ENCODE results near the gene PPTC7. TPM values are rescaled to one million over a fixed set of nuclear protein-coding genes. Genes with fewer than 3 reads are reported as not detected.

Gene PPTC7
- total and polyA plus RNA-seq, 2 of the 8 experiments (the other 6 are each of a cell fraction or from before 2014, with no cell fraction given): 8.1 to 15.9 TPM

DNA sequence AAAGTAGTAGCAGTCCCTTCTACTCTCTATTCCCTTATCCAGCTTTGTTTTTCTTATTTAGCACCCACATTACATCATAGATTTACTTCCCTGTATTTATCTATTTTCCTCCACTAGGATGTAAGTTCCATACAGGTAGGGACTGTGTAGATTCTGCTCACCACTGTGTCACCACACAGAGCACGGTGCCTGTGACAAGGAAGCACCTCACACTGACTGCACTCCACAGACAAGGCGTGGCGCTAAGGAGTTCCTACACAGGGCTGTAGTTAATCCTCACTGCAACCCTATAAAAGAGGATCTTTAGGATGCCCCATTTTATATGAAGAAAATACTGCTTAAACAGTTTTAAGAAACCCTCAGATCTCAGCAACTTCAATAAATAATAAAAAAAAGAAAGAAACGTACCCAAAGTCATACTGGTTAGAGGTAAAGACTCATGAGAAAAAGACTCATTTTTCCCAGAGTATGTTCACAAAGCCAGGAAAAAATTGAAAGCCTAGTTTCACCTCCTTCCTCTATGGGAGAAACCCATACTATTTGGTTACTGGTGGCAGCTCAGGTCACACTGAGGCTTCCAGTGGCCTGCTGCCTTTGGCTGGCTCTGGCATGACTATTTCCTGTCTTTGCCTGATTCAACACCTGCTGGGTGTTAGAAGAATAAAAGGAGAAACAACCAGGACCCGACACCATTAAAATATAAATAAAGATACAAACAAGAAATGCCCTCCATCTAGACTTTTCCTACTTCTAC is 44.1 kb downstream of the PPTC7 start:
- no peak overlapping the region for H2BK20ac ChIP-seq (ENCODE audit: low read length)
- no peaks in the 10 kb centered on the region for H3K23me2 ChIP-seq (ENCODE audit: low read depth, low read length)
- peaks cover 5 to 38% (median 20%) of the 10 kb centered on the region in 4 experiments for H3K36me3 ChIP-seq (ENCODE audit: control insufficient read depth in 2 of 4, insufficient read depth in 4 of 4, low read length in 3 of 4)
- H3K27ac ChIP-seq (ENCODE audit: low read depth, low read length): no peak overlapping the region
- peaks cover 2 to 3% of the 10 kb centered on the region in 2 experiments for H4K20me1 ChIP-seq (replicated peaks in 1 of 2; ENCODE audit: control insufficient read depth in 1 of 2, insufficient read depth in 2 of 2, low read length in 2 of 2)
- FAIRE-seq (no peak), DNase-seq (ENCODE audit: low read depth in 1 of 2, low spot score in 2 of 2) (no peak)
- H3K56ac ChIP-seq (replicated peaks; ENCODE audit: insufficient read length, low read depth, low read length): no peak overlapping the region
- H3K27me3 ChIP-seq (replicated peaks in 1 of 4; ENCODE audit: control insufficient read depth in 3 of 4, extremely low read depth in 1 of 4, insufficient read depth in 3 of 4, low read length in 3 of 4): no peaks in the 10 kb centered on the region
- H3K79me2 ChIP-seq (ENCODE audit: control insufficient read depth in 1 of 2, insufficient read depth in 2 of 2, low read length in 2 of 2): no peaks in the 10 kb centered on the region
- H3K79me1 ChIP-seq (ENCODE audit: low read depth, low read length): no peaks in the 10 kb centered on the region
- H4K5ac ChIP-seq (ENCODE audit: insufficient read length, low read depth, low read length): no peak overlapping the region
- no peak overlapping the region for H3K4me2 ChIP-seq (ENCODE audit: insufficient read depth in 1 of 2, low read depth in 2 of 2, low read length in 2 of 2)
- 94% methylated on average over 5 of the region's 5 CpGs; no CpG with 5 or more reads in 1 of the 2 experiments for WGBS, 2 experiments (ENCODE audit: extremely low coverage in 1 of 2, insufficient coverage in 1 of 2, insufficient read length in 1 of 2, insufficient replicate concordance in 2 of 2, low coverage in 1 of 2, low lambda C conversion rate in 2 of 2, missing lambda C conversion rate in 1 of 2)
- H2BK120ac ChIP-seq (replicated peaks; ENCODE audit: low read depth, low read length): no peak overlapping the region
- no peak overlapping the region for H2BK5ac ChIP-seq (ENCODE audit: low read depth, low read length)
- no peak overlapping the region for H3K23ac ChIP-seq (ENCODE audit: insufficient read length)
- no peak overlapping the region for H3K4me3 ChIP-seq (ENCODE audit: extremely low read depth in 1 of 4, insufficient read depth in 2 of 4, low read depth in 3 of 4, low read length in 4 of 4)
- no peak overlapping the region for H3K18ac ChIP-seq (ENCODE audit: extremely low read depth, low read length)
- H3K9ac ChIP-seq (replicated peaks in 1 of 4; ENCODE audit: extremely low read depth in 1 of 4, low read depth in 3 of 4, low read length in 3 of 4): no peak overlapping the region
- no peak overlapping the region for H2AFZ ChIP-seq (ENCODE audit: low read length)
- no peak overlapping the region for H4K8ac ChIP-seq (ENCODE audit: extremely low read depth, insufficient read depth, low read length)
- POLR2A ChIA-PET (ENCODE audit: partially characterized antibody): interaction anchor here (0.6 to 0.7 kb wide), 2 partner anchors 15 to 157 kb away, joined by 3 read pairs; no protein-coding TSS in a partner anchor
- no peaks in the 10 kb centered on the region for H3K4me1 ChIP-seq (replicated peaks in 1 of 4; ENCODE audit: control insufficient read depth in 3 of 4, insufficient read depth in 4 of 4, low read length in 3 of 4)
- H2BK15ac ChIP-seq (ENCODE audit: low read length): no peak overlapping the region
- no peak overlapping the region for H2BK12ac ChIP-seq (ENCODE audit: low read depth, low read length)
- H3K9me3 ChIP-seq (ENCODE audit: insufficient read depth in 2 of 2, low read depth in 1 of 2, low read length in 1 of 2): no peaks in the 10 kb centered on the region
- H2AK5ac ChIP-seq (ENCODE audit: low read depth, low read length): no peak overlapping the region
- peak overlapping the region; percentile 61 for H3K4ac ChIP-seq (replicated peaks; ENCODE audit: insufficient read length, low read depth, low read length)
- CTCF ChIA-PET (ENCODE audit: partially characterized antibody): interaction anchor here (0.8 to 4.6 kb wide), 7 partner anchors 13 to 63 kb away, joined by 4 to 23 read pairs (median 5); no protein-coding TSS in a partner anchor
- H4K91ac ChIP-seq (replicated peaks; ENCODE audit: insufficient read length, low read length): no peak overlapping the region
- no peak overlapping the region for H3K14ac ChIP-seq (ENCODE audit: insufficient read length)
- no peak for TF ChIP-seq SAP30 (IDR thresholded peaks at IDR 0.05; ENCODE audit: insufficient read depth, insufficient replicate concordance, low read length)
- TF ChIP-seq GABPA (IDR thresholded peaks at IDR 0.05; ENCODE audit: borderline replicate concordance, insufficient read depth, low read length): no peak
- no peak for TF ChIP-seq CHD1 (IDR thresholded peaks at IDR 0.05; ENCODE audit: low read depth, low read length)
- TF ChIP-seq PHF8 (conservative IDR thresholded peaks at IDR 0.05; ENCODE audit: low read depth, low read length): no peak
- no peak for TF ChIP-seq CBX8 (IDR thresholded peaks at IDR 0.05; ENCODE audit: borderline replicate concordance, low read depth, low read length)
- TF ChIP-seq, protein P1, sequence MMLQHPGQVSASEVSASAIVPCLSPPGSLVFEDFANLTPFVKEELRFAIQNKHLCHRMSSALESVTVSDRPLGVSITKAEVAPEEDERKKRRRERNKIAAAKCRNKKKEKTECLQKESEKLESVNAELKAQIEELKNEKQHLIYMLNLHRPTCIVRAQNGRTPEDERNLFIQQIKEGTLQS (IDR thresholded peaks at IDR 0.05; ENCODE audit: insufficient read depth, low read depth, low read length): no peak
- TF ChIP-seq BCL11A (IDR thresholded peaks at IDR 0.05; ENCODE audit: low read depth in 2 of 2, low read length in 2 of 2): no peak
